ENCODE measurements around the gene BEST4. TPM values are rescaled to one million over a fixed set of nuclear protein-coding genes. Genes with fewer than 3 reads are reported as not detected.

The BEST4 gene
- total and polyA plus RNA-seq, 2 of the 4 experiments (the other 2 are of a cell fraction): 0.07 TPM; not detected in 1

- in situ Hi-C loops (cut with MboI; ENCODE audit: low sequenced_read_pairs): no loop called here
- POLR2A ChIA-PET (ENCODE audit: unreplicated experiment): no interaction called here
Observed at GRCh38 chr1:44747878-44748277, 40.1 kb downstream of the BEST4 start.

More at GRCh38 chr1:44747878-44748277, 40.1 kb downstream of the BEST4 start:
- Histone ChIP-seq H2AK5ac (ENCODE audit: low read depth, low read length) (no peak overlapping the region), H2AFZ (replicated peaks; ENCODE audit: low read length, poor library complexity) (no peak overlapping the region), H4K8ac (ENCODE audit: low read depth in 2 of 2, low read length in 2 of 2) (no peak overlapping the region), H4K20me1 (ENCODE audit: insufficient read depth, low read length) (no peaks in the 10 kb centered on the region; the same call in 1 of the 2 replicates), H4K5ac (ENCODE audit: low read depth, low read length) (no peak overlapping the region), H3K36me3 (ENCODE audit: control insufficient read depth, insufficient read depth, low read length) (peaks cover 6% of the 10 kb centered on the region), H3K9me3 (ENCODE audit: control insufficient read depth, insufficient read depth, low read length) (no peaks in the 10 kb centered on the region), H2BK120ac (ENCODE audit: low read depth, low read length) (no peak overlapping the region), H4K91ac (ENCODE audit: insufficient read depth, low read depth, low read length) (no peak overlapping the region), H3K4me1 (ENCODE audit: control insufficient read depth, insufficient read depth, low read length) (peaks cover 2% of the 10 kb centered on the region), H3K4me2 (ENCODE audit: low read depth, low read length) (no peak overlapping the region), H3K79me1 (ENCODE audit: low read depth in 1 of 2, low read length in 2 of 2) (peaks cover 28 to 44% of the 10 kb centered on the region in 2 experiments), H2AK9ac (replicated peaks; ENCODE audit: low read depth, low read length, poor library complexity) (peak overlapping the region; percentile 25), H3K4ac (ENCODE audit: low read depth, low read length) (no peak overlapping the region), H3K56ac (ENCODE audit: extremely low read depth, insufficient read depth, low read length) (no peak overlapping the region), H3K9ac (ENCODE audit: low read depth, low read length) (no peak overlapping the region), H3K9me1 (ENCODE audit: insufficient read depth, low read length) (peaks cover 2% of the 10 kb centered on the region), H2BK20ac (ENCODE audit: low read depth, low read length) (no peak overlapping the region), H3K27me3 (ENCODE audit: control insufficient read depth, insufficient read depth, low read length) (no peaks in the 10 kb centered on the region), H2BK15ac (ENCODE audit: low read depth, low read length) (no peak overlapping the region), H3K27ac (ENCODE audit: insufficient read depth, low read length) (no peak overlapping the region), H3K18ac (ENCODE audit: low read depth, low read length) (no peak overlapping the region), H2BK5ac (ENCODE audit: low read depth, low read length, poor library complexity, severe bottlenecking) (no peak overlapping the region), H3K14ac (replicated peaks; ENCODE audit: low read depth, low read length) (no peak overlapping the region), H3K4me3 (ENCODE audit: insufficient read depth, low read depth, low read length) (no peak overlapping the region), H3K23ac (ENCODE audit: low read depth, low read length) (no peak overlapping the region)
- WGBS, 2 experiments (ENCODE audit: extremely low coverage in 2 of 2, insufficient read length in 1 of 2): 100% methylated on average over 1 of the region's 3 CpGs; no CpG with 5 or more reads in 1 of the 2 experiments
- intact Hi-C loops (cut with micrococcal nuclease): no loop called here
- TF ChIP-seq POLR2A (IDR thresholded peaks at IDR 0.05; ENCODE audit: low read depth, low read length): no peak
- DNase-seq (no peak), ATAC-seq (ENCODE audit: low read depth) (no peak)
- dilution Hi-C loops (cut with HindIII; ENCODE audit: low sequenced_read_pairs, unreplicated experiment): no loop called here
- CTCF ChIA-PET: interaction anchor here (1.7 kb wide), 1 partner anchor 16 kb away, joined by 8 read pairs; no protein-coding TSS in a partner anchor
- BruUV-seq (replicated peaks): no TSS peak
